Epithelial cell of proximal tubule (primary cell): ENCODE results near the gene SPECC1. TPM values are rescaled to one million over a fixed set of nuclear protein-coding genes. Genes with fewer than 3 reads are reported as not detected.
"Not testable (repeated sequence)": the region's sequence is repeated elsewhere in the genome, so short reads cannot be mapped to it uniquely, and the experiment has no call there.

Source experiments
- DNase-seq: peaks from one replicate; pipeline ENCODE4 v3.0.0-alpha.2; 2011; ENCODE audit warnings: low read depth
- H3K4me3 ChIP-seq: 2 replicates; pipeline ENCODE4 v1.5.1; 2011; ENCODE audit warnings: low read depth, mild to moderate bottlenecking, low read length
- total RNA-seq: library from RNA; depleted of rRNA; stranded (reverse); fragments of >200 nt; gene quantifications from 2 replicates; pipeline ENCODE4 v1.2.3, GENCODE V29; 2015
- TF ChIP-seq, protein P1 (sequence below): conservative IDR thresholded peaks from 2 replicates; pipeline ENCODE4 v1.5.1; 2012; ENCODE audit warnings: low read depth, mild to moderate bottlenecking, low read length

Gene SPECC1
- total RNA-seq, 1 donor from 2014 or later: 39.3 TPM

DNA sequence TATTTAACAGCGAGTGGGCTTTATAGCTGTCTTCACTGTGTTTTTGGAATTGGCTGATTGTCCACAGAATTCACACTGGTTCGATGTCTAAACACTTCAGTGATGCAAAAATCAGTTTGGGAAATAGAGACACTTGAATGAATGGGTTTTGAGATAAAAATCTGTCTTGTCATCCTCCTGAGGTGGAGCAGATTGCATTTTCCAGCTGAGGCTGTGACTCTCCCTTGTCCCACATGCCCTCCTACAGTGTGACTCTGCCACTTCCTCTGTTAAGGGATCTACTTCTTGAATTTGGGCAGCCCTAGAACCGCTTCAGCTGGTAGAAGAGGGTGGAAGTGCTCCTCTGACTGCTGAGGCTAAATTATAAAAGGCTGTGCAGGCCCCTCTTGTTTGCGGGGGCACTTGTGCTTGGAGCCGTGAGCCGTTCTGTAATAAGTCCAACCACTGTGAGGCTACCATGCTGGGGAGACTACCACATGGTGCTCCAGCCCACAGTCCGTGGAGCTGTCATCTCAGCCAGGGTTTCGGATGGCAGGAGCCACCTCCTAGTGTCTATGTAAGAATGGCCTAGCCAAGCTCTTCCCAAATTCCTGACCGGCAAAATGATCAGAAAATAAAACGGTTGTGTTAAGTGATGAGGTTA lies 175.9 kb downstream of the SPECC1 start:
- DNase-seq: no peak
- TF ChIP-seq, protein P1, sequence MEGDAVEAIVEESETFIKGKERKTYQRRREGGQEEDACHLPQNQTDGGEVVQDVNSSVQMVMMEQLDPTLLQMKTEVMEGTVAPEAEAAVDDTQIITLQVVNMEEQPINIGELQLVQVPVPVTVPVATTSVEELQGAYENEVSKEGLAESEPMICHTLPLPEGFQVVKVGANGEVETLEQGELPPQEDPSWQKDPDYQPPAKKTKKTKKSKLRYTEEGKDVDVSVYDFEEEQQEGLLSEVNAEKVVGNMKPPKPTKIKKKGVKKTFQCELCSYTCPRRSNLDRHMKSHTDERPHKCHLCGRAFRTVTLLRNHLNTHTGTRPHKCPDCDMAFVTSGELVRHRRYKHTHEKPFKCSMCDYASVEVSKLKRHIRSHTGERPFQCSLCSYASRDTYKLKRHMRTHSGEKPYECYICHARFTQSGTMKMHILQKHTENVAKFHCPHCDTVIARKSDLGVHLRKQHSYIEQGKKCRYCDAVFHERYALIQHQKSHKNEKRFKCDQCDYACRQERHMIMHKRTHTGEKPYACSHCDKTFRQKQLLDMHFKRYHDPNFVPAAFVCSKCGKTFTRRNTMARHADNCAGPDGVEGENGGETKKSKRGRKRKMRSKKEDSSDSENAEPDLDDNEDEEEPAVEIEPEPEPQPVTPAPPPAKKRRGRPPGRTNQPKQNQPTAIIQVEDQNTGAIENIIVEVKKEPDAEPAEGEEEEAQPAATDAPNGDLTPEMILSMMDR: no peak
- H3K4me3 ChIP-seq: no peak overlapping the region

DNA sequence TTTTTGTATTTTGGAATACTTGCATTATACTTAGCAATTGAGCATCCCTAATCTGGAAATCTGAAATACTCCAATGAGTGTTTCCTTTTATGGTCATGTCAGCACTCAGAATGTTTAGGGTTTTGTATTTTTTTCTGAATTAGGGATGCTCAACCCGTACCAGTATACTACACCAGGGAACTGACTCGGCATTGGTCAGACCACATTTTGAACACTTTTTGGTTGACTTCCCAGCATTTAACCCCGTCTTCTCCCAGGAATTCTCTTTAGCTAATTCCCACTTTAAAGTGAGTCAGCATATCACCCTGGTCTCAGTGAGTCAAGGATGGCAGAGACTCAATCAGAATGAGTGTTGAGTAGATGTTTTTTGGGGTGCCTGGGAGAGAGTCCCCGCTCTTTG lies 177.9 kb downstream of the SPECC1 start:
- no peak overlapping the region for H3K4me3 ChIP-seq
- TF ChIP-seq, protein P1: no peak
- DNase-seq: no peak

DNA sequence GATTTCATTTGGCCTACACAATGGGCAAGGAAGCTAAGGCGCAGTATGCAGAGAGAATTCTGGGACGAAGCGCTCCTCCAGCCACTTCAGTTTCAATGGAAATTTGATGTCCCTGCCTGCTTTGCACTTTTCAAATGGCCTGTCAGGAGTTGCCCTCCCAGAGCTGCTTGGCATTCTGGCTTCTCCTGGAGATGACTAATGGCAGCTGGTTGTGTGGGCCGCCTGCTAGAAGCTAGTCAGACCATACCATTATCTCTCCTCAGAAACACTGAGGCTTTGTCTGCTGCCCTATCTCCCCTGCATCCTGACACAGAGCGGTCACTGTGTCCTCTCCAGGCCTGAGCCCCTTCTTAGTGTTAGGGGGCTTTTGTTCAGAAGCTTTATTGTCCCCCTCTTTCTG lies 180.1 kb downstream of the SPECC1 start:
- TF ChIP-seq, protein P1: no peak

GRCh38 chr17:20189979-20190378 lies 180.8 kb downstream of the SPECC1 start:
- TF ChIP-seq, protein P1: no peak
- DNase-seq: no peak
- H3K4me3 ChIP-seq: no peak overlapping the region

More for the DNA sequence above, 180.1 kb downstream of the SPECC1 start:
- DNase-seq: no peak
- no peak overlapping the region for H3K4me3 ChIP-seq

GRCh38 chr17:20190605-20191004 lies 181.4 kb downstream of the SPECC1 start:
- TF ChIP-seq, protein P1: no peak
- no peak for DNase-seq
- no peak overlapping the region for H3K4me3 ChIP-seq

DNA sequence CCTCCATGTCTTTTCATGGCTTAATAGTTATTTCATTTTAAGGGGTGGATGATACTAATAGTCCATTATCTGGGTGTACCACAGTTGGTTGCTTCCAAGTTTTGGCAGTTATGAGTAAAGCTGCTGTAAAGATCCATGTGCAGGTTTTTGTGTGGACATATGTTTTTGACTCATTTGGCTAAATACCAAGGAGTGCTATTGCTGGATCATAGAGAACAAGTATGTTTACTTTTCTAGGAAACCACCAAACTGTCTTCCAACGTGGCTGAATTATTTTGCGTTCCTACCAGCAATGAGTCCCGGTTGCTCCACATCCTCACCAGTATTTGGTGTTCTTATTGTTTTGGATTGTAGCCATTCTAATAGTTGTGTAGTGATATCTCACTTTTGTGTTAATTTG lies 181.9 kb downstream of the SPECC1 start:
- no peak for DNase-seq
- TF ChIP-seq, protein P1: no peak

GRCh38 chr17:20196286-20196685 lies 187.1 kb downstream of the SPECC1 start:
- DNase-seq, H3K4me3 ChIP-seq: not testable (repeated sequence)

More for the DNA sequence above, 181.9 kb downstream of the SPECC1 start:
- no peak overlapping the region for H3K4me3 ChIP-seq
